Stomach (tissue), 4 donors: Measurements from ENCODE around the gene KIAA1958.

Experiments
- POLR2A ChIP-seq, 4 donors: fragments of 450-650 bp; IDR thresholded peaks; one replicate each; pipeline ENCODE4 v1.6.1; 2016; ENCODE audit warnings: antibody characterized with exemption in 4 of 4, control low read depth in 2 of 4, mild to moderate bottlenecking in 1 of 4, moderate library complexity in 1 of 4
- POLR2AphosphoS5 ChIP-seq, 3 donors: sonication (generic); formaldehyde crosslinking; IDR thresholded peaks; one replicate each; pipeline ENCODE4 v1.6.1; 2016; ENCODE audit warnings: antibody characterized with exemption in 3 of 3
- TF ChIP-seq, protein P1 (sequence below), 7 experiments: fragments of 450-650 bp in 4 of 7; fragments of 200-600 bp in 3 of 7; sonication (generic) in 3 of 7; IDR thresholded peaks; one replicate each; pipeline ENCODE4 v1.5.1; 2016 to 2019; ENCODE audit warnings: antibody characterized with exemption in 7 of 7, control low read depth in 2 of 7, mild to moderate bottlenecking in 1 of 7

DNA sequence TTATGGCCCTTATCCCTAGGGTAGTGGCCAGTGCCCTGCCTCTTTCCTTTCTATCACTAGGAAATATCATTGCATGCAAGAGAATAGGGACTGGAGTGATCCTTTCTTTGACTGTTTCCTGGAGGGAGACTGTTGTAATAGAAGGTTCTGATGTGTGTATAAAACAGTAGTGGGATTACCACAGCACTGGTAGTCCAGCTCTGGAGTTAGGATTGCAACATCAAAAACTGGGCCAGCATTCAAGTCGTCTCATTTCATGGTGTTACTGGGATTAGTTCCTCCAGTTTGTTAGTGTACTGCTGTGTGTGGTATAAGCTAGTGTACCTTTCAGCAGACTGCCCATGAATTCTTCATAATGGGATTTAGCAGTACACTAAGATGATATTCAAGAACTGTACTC lies 45.8 kb downstream of the KIAA1958 start:
- TF ChIP-seq, protein P1, sequence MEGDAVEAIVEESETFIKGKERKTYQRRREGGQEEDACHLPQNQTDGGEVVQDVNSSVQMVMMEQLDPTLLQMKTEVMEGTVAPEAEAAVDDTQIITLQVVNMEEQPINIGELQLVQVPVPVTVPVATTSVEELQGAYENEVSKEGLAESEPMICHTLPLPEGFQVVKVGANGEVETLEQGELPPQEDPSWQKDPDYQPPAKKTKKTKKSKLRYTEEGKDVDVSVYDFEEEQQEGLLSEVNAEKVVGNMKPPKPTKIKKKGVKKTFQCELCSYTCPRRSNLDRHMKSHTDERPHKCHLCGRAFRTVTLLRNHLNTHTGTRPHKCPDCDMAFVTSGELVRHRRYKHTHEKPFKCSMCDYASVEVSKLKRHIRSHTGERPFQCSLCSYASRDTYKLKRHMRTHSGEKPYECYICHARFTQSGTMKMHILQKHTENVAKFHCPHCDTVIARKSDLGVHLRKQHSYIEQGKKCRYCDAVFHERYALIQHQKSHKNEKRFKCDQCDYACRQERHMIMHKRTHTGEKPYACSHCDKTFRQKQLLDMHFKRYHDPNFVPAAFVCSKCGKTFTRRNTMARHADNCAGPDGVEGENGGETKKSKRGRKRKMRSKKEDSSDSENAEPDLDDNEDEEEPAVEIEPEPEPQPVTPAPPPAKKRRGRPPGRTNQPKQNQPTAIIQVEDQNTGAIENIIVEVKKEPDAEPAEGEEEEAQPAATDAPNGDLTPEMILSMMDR (IDR thresholded peaks at IDR 0.05): no peak
- TF ChIP-seq POLR2A (IDR thresholded peaks at IDR 0.05) (no peak), POLR2AphosphoS5 (IDR thresholded peaks at IDR 0.05) (no peak)
